Stimulated activated CD4-positive, alpha-beta T cell treated with anti-CD3 and anti-CD28 coated beads, TNF-alpha, amount 100 ng/mL, for 4 hours (primary cell): Measurements from ENCODE around the gene BCDIN3D.
A peak's percentile ranks its signal among the peaks of the same experiment; 100 is the strongest.
"Not testable (repeated sequence)": the region's sequence is repeated elsewhere in the genome, so short reads cannot be mapped to it uniquely, and the experiment has no call there.

Source experiments
- DNase-seq, 3 experiments: peaks; one replicate each; pipeline ENCODE4 v3.0.0-alpha.2; 2020; ENCODE audit warnings: low read depth in 3 of 3

Gene BCDIN3D

GRCh38 chr12:49842519-49843352 is at the start of gene BCDIN3D:
Gene BCDIN3D (minus strand): TSS chr12:49843106. CDS start chr12:49843087, 19 bp downstream.
- peak; percentile 87 to 92 (median 87) for DNase-seq

DNA sequence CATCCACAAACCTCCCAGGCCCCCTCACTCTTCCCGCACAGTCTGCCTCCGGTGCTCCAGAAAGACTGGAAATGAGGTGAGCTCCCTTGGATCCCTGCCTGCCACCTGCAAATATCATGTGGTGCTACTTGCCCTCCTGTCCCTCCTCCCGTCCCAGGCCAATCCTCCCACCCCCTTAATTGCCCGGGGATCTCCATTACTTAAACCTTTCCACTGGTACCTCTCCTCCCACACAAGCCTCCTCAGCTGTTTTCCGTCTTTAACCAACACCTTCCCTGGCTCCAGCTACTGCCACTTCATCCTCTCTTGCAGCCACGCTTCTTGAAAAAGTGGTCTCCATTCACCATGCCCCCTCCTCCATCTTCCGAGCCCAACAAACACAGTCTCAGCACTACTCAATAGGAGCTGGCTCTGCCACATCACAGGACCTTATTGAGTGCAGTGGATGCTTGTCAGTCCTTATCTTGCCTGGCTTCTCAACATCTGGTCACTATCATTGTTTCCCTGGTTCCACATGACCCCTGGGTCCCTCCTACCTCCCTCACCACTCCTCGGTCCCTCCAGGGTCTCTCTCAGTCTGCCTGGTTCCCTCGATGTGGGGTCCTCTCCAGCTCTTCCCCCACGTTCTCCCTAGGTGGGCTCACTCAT is 49.3 kb upstream of the BCDIN3D start:
- no peak for DNase-seq

DNA sequence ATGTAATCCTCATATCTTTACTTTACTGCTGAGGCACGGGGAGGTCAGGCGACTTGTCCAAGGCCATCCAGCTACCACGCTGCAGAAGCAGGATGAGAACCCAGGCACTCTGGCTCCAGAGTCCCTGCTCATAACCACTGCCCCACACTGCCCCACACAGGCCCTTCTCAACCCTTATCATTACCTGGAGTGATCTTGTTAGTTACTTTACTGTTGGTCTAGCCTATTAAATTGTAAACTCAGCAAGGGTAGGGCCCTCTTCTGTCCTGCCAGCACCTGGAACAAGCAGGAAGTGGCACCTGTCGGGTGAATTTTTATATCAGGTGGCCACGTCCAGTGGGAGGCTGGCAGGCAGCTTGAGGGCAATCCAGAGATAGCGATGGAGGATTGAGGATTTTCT is 48.6 kb upstream of the BCDIN3D start:
- no peak for DNase-seq

GRCh38 chr12:49891012-49891411 is 48.1 kb upstream of the BCDIN3D start:
- no peak for DNase-seq

GRCh38 chr12:49890096-49890461 is 47.2 kb upstream of the BCDIN3D start:
- DNase-seq = no peak

DNA sequence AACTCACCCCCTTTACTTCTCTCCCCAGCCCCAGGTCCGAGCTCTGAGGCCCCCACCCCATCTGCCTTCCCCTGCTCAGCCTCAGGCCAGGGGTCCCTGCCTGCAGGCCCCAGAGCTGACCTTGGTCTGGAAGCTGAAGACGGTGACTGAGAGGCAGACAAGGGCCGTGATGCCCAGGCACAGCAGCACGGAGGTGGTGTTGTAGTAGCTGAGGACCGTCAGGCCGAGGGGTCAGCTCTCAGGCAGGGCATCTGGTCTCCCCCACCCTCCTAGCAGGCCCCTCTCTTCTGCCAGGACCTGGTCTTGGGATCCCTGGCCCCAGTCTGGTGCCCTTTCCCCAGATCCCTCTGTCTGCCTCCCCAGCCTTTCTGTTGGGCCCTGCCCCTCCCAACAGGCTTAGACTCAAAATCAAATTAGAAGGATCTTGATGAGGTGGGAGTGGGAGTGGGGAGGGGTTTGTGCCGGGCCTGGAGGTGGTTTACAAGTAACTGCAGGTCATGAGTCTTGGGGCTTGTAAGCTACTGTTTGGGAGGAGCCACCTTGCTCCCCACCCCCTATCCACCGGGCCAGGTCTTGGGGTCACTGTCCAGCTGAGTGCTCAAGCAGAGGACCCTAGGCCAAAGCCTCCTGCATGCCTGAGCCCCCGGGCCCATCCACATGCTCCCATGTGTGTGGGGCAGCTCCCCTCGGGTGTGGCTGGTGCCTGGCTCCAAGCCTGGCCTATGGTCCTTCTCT is 46.6 kb upstream of the BCDIN3D start:
- no peak for DNase-seq

DNA sequence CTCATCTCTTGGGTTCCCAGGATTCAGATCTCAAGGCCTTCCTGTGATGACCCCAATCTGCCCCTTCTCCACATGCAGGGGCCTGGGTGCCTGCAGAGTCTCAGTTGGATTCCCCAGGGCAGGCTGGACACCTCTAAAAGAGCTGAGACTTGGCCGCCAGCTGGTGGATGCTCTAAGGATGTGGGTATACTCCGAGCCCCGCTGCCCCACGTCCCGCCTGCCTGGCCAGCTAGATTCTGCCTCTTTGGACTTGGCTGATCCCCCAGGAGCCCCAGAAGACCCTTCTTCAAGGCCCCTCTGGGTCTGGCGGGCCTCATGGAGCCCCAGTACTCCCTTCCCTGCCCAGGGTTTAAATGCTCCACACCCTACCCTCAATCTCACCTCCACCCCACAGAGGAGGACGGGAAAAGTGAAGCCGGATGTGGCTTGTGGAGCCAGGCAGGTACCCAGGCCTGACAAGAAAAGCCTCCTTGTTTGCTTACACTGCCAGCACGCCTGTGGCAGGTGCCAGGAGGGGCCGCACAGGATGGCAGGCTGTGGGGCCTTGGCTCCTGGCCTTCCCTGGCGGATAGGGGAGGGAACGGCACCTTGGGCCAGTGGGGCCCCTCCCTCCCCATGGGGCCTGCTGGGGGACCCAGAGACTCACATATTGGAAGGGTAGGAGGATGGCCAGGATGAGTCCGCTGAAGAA is 45.7 kb upstream of the BCDIN3D start:
- DNase-seq = no peak

DNA sequence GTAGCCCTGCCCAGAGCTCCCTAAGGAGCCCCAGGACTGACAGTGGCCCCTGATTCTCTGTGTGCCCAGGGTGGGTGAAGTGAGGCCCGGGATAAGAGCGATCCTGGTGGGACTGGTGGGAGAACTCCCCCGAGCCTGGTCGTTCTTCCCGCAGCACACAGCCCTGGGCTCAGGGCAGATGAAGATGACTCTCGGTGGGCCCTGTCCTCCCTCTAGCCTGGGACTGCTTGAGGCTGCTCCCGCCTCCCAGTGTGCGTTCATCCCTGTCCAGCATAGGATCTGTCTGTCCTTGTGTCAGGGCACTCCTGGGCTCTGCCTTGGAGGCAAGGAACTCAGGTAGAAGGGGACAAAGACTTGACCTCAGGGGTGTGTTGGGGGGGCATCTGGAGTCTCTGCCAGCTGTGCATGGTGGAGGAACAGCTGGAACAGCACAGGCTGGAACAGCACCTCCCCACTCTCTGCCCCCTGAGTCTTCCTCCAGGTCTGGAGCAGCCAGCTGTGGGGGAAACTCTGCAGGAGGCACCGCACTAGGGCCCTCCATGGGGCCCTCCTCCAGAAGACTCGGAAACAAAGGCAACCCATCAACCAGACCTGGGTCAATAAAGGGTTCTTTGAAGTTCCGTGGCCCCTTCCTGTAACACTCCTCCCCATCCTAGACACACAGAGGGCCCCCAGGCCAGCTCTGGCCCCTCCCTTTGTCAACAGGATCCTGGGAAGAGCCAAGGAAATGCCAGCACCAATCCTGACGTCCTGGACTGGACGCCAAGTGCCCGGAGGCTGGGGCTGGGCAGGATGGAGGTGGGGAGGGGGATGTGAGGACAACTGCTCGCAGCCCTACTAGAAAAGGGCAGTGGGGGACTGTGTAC is 44.9 kb upstream of the BCDIN3D start:
- DNase-seq = no peak

GRCh38 chr12:49887091-49887490 is 44.2 kb upstream of the BCDIN3D start:
- DNase-seq = no peak

GRCh38 chr12:49885663-49886461 is 43.0 kb upstream of the BCDIN3D start:
- DNase-seq = no peak

DNA sequence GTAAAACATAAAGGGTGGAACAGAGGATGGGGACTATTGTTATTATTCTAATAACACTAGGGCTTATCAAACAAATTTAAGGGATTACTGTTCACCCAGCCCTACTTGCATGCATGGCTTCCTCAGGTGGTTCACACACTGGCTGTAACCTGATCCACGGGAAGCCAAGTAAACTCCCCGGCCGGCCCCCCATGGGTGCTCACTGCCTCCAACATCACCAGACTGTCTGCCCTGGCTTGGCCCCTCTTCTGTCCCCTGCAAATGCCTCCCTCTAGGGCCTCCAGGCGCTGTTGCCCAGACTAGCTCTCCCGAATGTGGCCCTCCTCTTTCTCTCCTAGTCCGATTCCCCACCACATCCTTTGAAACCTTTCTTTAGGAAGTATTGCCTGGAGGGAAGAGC is 42.2 kb upstream of the BCDIN3D start:
- DNase-seq = no peak

DNA sequence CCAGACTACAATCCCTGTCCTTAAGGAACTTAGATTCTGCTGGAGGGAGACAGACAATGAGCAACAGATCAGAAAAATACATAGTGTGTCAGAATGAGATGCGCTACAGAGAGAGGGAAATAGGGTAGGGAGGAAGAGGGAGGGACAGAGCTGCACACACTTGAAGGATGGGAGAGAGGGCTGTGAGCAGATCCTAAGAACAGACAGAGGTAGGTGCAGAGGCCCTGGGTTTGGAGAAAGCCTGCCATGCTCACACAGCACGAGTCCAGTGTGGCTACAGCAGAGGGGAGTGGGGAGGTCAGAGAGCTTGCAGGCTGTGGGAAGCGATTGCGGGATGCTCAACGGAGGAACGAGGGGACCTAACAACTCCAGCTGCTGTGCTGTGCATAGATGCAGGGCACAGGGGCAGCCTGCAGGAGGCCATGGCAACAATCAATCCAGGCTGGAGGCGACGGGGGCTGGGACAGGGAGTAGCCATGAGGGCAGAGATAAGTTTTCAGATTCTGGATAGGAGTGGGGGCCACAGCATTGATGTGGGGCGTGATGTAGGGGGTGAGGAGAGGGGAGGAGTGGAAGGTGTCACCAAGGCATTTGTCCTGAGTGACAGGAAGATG is 40.1 kb upstream of the BCDIN3D start:
- no peak for DNase-seq

GRCh38 chr12:49882248-49882850 is 39.4 kb upstream of the BCDIN3D start:
- DNase-seq = no peak

- DNase-seq = no peak
Observed at GRCh38 chr12:49881415-49882247, 38.7 kb upstream of the BCDIN3D start.

DNA sequence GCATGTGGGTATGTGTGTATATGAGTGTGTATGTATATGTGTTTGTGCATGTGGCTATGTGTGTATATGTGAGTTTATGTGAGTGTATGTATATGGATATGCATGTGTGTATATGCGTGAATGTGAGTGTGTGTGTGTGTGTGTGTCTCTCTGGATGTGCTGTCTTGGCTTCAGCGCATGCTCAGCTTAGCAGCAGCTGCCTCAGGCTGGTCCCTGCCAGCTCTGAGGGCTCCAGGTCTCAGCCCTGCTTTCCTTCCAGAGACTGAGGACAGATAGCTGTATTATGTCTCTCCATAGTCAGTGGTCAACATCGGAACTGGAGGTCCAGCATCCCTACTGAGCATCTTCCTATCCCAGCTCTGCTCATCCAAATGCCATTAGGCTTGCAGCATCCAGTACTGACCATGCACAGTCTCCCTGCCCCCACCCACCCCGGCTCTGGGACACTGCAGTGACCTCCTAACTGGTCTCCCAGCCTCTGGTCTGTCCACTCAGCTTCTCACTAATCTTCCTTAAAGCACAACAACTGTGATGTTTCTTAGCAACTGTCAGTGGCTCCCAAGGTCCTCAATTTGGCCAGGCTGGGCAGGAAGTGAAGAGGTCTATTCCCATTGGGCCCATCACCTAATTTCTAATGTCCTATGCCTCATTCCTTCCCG is 38.0 kb upstream of the BCDIN3D start:
- no peak for DNase-seq

- not testable (repeated sequence) for DNase-seq
Observed at GRCh38 chr12:49879065-49879464, 36.2 kb upstream of the BCDIN3D start.

DNA sequence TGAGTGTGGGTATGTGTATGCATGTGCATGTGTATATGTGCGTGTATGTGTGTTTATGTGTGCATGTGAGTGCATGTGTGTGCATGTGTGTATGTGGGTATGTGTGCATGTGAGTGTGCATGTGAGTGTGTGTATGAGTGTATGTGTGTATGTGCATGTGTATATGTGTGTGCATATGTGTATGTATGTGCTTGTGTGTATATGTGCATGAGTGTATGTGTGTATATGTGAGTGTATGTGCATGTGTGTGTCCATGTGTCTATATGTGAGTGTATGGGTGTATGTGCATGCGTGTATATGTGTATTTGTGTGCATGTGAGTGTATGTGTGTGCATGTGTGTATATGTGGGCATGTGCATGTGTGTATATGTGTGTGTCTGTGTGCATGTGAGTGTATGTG is 35.1 kb upstream of the BCDIN3D start:
- no peak for DNase-seq

DNA sequence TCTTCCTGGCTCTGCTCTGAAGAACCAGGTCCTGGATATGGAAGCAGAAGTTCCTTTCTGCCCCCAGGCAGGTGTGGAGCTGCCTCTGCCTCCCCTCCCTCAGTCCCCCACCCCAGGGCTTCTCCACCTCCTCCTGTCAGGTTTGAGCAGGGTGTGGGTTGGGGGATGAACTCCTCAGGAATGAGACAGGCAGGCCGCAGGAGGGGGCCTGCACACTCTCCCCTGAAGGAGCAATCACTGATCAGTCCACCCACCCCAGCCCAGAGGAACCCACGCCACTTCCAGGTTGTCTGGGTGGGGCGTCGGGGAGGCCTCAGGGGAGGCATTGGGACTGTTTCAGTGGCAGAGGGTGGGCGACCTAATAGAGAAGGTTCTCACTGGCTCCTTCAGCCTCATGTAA is 34.2 kb upstream of the BCDIN3D start:
- DNase-seq = no peak
